Fibroblast of skin of right quadriceps (primary cell): ENCODE measurements around the gene RAC2.
"Not testable (repeated sequence)": the region's sequence is repeated elsewhere in the genome, so short reads cannot be mapped to it uniquely, and the experiment has no call there.

Source experiments
- DNase-seq: peaks from one replicate; pipeline ENCODE4 v3.0.0-alpha.2; 2013

RAC2 gene

GRCh38 chr22:37233751-37234631, 10.1 kb downstream of the RAC2 start:
- no peak for DNase-seq

- DNase-seq = not testable (repeated sequence)
These were observed 10.7 kb downstream of the RAC2 start for GRCh38 chr22:37233371-37233750.

- DNase-seq = no peak
These were observed 11.7 kb downstream of the RAC2 start for GRCh38 chr22:37232140-37232998.

- DNase-seq = no peak
These were observed 12.5 kb downstream of the RAC2 start for GRCh38 chr22:37231406-37232139.

- no peak for DNase-seq
These were observed 13.2 kb downstream of the RAC2 start for GRCh38 chr22:37230673-37231405.

- peak; percentile 82 for DNase-seq
These were observed 14.0 kb downstream of the RAC2 start for GRCh38 chr22:37229805-37230672.

GRCh38 chr22:37229012-37229804, 14.9 kb downstream of the RAC2 start:
- DNase-seq = peak; percentile 77

- DNase-seq = peak; percentile 77
These were observed 15.7 kb downstream of the RAC2 start for GRCh38 chr22:37228106-37229011.

- no peak for DNase-seq
These were observed 17.6 kb downstream of the RAC2 start for GRCh38 chr22:37226514-37226913.

GRCh38 chr22:37226087-37226486, 18.0 kb downstream of the RAC2 start:
- DNase-seq = no peak

GRCh38 chr22:37225481-37225880, 18.6 kb downstream of the RAC2 start:
- no peak for DNase-seq

- no peak for DNase-seq
These were observed 19.2 kb downstream of the RAC2 start for GRCh38 chr22:37224757-37225420.

GRCh38 chr22:37223965-37224551, 20.0 kb downstream of the RAC2 start:
- no peak for DNase-seq

- DNase-seq = no peak
These were observed 21.6 kb downstream of the RAC2 start for GRCh38 chr22:37222440-37222971.

GRCh38 chr22:37221424-37222333, 22.4 kb downstream of the RAC2 start:
- no peak for DNase-seq

- DNase-seq = no peak
These were observed 23.5 kb downstream of the RAC2 start for GRCh38 chr22:37220543-37220981.

GRCh38 chr22:37219533-37219932, 24.5 kb downstream of the RAC2 start:
- DNase-seq = no peak
